NCI-H460 (cell line): ENCODE results near the gene RTKN2. TPM values are rescaled to one million over a fixed set of nuclear protein-coding genes. Genes with fewer than 3 reads are reported as not detected.

Experiments used
- total RNA-seq: library from RNA; depleted of rRNA; stranded (reverse); fragments of >200 nt; shearing (Covaris generic); gene quantifications from 2 replicates; pipeline ENCODE4 v1.2.3, GENCODE V29; 2014; rRNA removed

The RTKN2 gene
- total RNA-seq, 1 experiment from 2014 or later = 4.0 TPM

Other genes with a start within 250 kb of the RTKN2 start
- gene ZNF365, start 105.5 kb upstream of the RTKN2 start, total RNA-seq = 3.3 and 4.2 TPM in 2 replicates